ENCODE measurements around the gene SRRM4.

GRCh38 chr12:119168721-119169120 lies 187.4 kb downstream of the SRRM4 start:
- TF ChIP-seq POLR2A (IDR thresholded peaks at IDR 0.05) = no peak
- TF ChIP-seq, protein P1, sequence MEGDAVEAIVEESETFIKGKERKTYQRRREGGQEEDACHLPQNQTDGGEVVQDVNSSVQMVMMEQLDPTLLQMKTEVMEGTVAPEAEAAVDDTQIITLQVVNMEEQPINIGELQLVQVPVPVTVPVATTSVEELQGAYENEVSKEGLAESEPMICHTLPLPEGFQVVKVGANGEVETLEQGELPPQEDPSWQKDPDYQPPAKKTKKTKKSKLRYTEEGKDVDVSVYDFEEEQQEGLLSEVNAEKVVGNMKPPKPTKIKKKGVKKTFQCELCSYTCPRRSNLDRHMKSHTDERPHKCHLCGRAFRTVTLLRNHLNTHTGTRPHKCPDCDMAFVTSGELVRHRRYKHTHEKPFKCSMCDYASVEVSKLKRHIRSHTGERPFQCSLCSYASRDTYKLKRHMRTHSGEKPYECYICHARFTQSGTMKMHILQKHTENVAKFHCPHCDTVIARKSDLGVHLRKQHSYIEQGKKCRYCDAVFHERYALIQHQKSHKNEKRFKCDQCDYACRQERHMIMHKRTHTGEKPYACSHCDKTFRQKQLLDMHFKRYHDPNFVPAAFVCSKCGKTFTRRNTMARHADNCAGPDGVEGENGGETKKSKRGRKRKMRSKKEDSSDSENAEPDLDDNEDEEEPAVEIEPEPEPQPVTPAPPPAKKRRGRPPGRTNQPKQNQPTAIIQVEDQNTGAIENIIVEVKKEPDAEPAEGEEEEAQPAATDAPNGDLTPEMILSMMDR (IDR thresholded peaks at IDR 0.05) = no peak
